ENCODE measurements around the gene PDZRN4.

DNA sequence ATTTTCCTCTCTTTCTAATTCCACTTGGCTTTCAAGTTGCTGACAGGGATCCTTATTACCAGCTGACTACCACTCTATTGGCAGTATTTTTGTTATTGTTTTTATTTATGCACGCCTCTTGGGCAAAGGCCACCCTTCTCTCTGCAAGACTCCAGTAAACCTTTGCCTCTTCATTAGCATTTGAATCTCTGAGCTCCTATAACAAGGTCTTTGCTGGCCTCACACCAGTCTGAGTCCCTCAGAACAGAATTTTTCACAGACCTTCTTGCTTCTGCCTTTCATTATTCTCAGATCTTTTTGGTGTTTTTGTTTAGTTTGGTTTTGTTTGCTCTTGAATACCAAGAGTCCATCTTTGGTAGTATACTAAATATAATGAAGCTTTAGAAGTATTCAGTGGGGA, 145.9 kb downstream of the PDZRN4 start:
- TF ChIP-seq, protein P1, sequence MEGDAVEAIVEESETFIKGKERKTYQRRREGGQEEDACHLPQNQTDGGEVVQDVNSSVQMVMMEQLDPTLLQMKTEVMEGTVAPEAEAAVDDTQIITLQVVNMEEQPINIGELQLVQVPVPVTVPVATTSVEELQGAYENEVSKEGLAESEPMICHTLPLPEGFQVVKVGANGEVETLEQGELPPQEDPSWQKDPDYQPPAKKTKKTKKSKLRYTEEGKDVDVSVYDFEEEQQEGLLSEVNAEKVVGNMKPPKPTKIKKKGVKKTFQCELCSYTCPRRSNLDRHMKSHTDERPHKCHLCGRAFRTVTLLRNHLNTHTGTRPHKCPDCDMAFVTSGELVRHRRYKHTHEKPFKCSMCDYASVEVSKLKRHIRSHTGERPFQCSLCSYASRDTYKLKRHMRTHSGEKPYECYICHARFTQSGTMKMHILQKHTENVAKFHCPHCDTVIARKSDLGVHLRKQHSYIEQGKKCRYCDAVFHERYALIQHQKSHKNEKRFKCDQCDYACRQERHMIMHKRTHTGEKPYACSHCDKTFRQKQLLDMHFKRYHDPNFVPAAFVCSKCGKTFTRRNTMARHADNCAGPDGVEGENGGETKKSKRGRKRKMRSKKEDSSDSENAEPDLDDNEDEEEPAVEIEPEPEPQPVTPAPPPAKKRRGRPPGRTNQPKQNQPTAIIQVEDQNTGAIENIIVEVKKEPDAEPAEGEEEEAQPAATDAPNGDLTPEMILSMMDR (conservative IDR thresholded peaks at IDR 0.05; ENCODE audit: low read depth in 2 of 2), result no peak
- no peak for TF ChIP-seq JUNB (IDR thresholded peaks at IDR 0.05; ENCODE audit: unreplicated experiment)
- TF ChIP-seq CREB1 (CRISPR knock-in tag; IDR thresholded peaks at IDR 0.05; ENCODE audit: low read depth), result no peak
- no peak for TF ChIP-seq POLR2AphosphoS5 (IDR thresholded peaks at IDR 0.05; ENCODE audit: low read depth)
- TF ChIP-seq EZH2phosphoT487 (IDR thresholded peaks at IDR 0.05; ENCODE audit: unreplicated experiment), result no peak
- TF ChIP-seq EZH2 (IDR thresholded peaks at IDR 0.05; ENCODE audit: low read depth, unreplicated experiment), result no peak
- TF ChIP-seq, protein P2, sequence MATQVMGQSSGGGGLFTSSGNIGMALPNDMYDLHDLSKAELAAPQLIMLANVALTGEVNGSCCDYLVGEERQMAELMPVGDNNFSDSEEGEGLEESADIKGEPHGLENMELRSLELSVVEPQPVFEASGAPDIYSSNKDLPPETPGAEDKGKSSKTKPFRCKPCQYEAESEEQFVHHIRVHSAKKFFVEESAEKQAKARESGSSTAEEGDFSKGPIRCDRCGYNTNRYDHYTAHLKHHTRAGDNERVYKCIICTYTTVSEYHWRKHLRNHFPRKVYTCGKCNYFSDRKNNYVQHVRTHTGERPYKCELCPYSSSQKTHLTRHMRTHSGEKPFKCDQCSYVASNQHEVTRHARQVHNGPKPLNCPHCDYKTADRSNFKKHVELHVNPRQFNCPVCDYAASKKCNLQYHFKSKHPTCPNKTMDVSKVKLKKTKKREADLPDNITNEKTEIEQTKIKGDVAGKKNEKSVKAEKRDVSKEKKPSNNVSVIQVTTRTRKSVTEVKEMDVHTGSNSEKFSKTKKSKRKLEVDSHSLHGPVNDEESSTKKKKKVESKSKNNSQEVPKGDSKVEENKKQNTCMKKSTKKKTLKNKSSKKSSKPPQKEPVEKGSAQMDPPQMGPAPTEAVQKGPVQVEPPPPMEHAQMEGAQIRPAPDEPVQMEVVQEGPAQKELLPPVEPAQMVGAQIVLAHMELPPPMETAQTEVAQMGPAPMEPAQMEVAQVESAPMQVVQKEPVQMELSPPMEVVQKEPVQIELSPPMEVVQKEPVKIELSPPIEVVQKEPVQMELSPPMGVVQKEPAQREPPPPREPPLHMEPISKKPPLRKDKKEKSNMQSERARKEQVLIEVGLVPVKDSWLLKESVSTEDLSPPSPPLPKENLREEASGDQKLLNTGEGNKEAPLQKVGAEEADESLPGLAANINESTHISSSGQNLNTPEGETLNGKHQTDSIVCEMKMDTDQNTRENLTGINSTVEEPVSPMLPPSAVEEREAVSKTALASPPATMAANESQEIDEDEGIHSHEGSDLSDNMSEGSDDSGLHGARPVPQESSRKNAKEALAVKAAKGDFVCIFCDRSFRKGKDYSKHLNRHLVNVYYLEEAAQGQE (IDR thresholded peaks at IDR 0.05; ENCODE audit: unreplicated experiment), result no peak
- no peak for TF ChIP-seq ZNF114 (CRISPR knock-in tag; IDR thresholded peaks at IDR 0.05)
- TF ChIP-seq, protein P3, sequence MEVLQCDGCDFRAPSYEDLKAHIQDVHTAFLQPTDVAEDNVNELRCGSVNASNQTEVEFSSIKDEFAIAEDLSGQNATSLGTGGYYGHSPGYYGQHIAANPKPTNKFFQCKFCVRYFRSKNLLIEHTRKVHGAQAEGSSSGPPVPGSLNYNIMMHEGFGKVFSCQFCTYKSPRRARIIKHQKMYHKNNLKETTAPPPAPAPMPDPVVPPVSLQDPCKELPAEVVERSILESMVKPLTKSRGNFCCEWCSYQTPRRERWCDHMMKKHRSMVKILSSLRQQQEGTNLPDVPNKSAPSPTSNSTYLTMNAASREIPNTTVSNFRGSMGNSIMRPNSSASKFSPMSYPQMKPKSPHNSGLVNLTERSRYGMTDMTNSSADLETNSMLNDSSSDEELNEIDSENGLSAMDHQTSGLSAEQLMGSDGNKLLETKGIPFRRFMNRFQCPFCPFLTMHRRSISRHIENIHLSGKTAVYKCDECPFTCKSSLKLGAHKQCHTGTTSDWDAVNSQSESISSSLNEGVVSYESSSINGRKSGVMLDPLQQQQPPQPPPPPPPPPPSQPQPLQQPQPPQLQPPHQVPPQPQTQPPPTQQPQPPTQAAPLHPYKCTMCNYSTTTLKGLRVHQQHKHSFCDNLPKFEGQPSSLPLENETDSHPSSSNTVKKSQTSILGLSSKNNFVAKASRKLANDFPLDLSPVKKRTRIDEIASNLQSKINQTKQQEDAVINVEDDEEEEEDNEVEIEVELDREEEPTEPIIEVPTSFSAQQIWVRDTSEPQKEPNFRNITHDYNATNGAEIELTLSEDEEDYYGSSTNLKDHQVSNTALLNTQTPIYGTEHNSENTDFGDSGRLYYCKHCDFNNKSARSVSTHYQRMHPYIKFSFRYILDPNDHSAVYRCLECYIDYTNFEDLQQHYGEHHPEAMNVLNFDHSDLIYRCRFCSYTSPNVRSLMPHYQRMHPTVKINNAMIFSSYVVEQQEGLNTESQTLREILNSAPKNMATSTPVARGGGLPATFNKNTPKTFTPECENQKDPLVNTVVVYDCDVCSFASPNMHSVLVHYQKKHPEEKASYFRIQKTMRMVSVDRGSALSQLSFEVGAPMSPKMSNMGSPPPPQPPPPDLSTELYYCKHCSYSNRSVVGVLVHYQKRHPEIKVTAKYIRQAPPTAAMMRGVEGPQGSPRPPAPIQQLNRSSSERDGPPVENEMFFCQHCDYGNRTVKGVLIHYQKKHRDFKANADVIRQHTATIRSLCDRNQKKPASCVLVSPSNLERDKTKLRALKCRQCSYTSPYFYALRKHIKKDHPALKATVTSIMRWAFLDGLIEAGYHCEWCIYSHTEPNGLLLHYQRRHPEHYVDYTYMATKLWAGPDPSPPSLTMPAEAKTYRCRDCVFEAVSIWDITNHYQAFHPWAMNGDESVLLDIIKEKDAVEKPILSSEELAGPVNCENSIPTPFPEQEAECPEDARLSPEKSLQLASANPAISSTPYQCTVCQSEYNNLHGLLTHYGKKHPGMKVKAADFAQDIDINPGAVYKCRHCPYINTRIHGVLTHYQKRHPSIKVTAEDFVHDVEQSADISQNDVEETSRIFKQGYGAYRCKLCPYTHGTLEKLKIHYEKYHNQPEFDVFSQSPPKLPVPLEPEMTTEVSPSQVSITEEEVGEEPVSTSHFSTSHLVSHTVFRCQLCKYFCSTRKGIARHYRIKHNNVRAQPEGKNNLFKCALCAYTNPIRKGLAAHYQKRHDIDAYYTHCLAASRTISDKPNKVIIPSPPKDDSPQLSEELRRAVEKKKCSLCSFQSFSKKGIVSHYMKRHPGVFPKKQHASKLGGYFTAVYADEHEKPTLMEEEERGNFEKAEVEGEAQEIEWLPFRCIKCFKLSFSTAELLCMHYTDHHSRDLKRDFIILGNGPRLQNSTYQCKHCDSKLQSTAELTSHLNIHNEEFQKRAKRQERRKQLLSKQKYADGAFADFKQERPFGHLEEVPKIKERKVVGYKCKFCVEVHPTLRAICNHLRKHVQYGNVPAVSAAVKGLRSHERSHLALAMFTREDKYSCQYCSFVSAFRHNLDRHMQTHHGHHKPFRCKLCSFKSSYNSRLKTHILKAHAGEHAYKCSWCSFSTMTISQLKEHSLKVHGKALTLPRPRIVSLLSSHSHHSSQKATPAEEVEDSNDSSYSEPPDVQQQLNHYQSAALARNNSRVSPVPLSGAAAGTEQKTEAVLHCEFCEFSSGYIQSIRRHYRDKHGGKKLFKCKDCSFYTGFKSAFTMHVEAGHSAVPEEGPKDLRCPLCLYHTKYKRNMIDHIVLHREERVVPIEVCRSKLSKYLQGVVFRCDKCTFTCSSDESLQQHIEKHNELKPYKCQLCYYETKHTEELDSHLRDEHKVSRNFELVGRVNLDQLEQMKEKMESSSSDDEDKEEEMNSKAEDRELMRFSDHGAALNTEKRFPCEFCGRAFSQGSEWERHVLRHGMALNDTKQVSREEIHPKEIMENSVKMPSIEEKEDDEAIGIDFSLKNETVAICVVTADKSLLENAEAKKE (CRISPR knock-in tag; IDR thresholded peaks at IDR 0.05), result peak; percentile 75; the same call in 1 of the 2 replicates
- no peak for TF ChIP-seq ZNF331 (CRISPR knock-in tag; IDR thresholded peaks at IDR 0.05; ENCODE audit: low read depth)
- TF ChIP-seq, protein P4, sequence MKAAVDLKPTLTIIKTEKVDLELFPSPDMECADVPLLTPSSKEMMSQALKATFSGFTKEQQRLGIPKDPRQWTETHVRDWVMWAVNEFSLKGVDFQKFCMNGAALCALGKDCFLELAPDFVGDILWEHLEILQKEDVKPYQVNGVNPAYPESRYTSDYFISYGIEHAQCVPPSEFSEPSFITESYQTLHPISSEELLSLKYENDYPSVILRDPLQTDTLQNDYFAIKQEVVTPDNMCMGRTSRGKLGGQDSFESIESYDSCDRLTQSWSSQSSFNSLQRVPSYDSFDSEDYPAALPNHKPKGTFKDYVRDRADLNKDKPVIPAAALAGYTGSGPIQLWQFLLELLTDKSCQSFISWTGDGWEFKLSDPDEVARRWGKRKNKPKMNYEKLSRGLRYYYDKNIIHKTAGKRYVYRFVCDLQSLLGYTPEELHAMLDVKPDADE (IDR thresholded peaks at IDR 0.05), result no peak
- TF ChIP-seq STAT1 (IDR thresholded peaks at IDR 0.05; ENCODE audit: unreplicated experiment), result no peak
